PC-9 (cell line): ENCODE measurements around the gene RARB. TPM values are rescaled to one million over a fixed set of nuclear protein-coding genes. Genes with fewer than 3 reads are reported as not detected.

Source experiments
- BruUV-seq: library from RNA; stranded (reverse); fragments of 400-500 nt; replicated peaks from 2 replicates; lab custom pipeline; 2021; lab: Mats Ljungman, UMichigan
- CTCF ChIA-PET: fragments of 300-600 bp; sonication (Branson Sonifier 250); formaldehyde crosslinking; loops from one replicate; lab custom pipeline; 2022; ENCODE audit warnings: antibody characterized with exemption; lab: Charles Lee
- POLR2A ChIA-PET: fragments of 300-600 bp; sonication (Branson Sonifier 250); formaldehyde crosslinking; loops from one replicate; lab custom pipeline; 2022; ENCODE audit warnings: antibody characterized with exemption; ENCODE audit not compliant: unreplicated experiment; lab: Charles Lee
- DNase-seq, 2 experiments: peaks; one replicate each; pipeline versions ENCODE4 v3.0.0 to v3.0.0-alpha.2; 2015 to 2022; ENCODE audit warnings: mixed read lengths in 1 of 2
- H2AFZ ChIP-seq: fragments of 200-600 bp; sonication (generic); 2 replicates; pipeline ENCODE4 v1.8.1; 2017; ENCODE audit warnings: antibody characterized with exemption
- H3F3A ChIP-seq: fragments of 200-600 bp; sonication (generic); 2 replicates; pipeline ENCODE4 v1.8.1; 2017; ENCODE audit warnings: antibody characterized with exemption, mild to moderate bottlenecking, low read depth; ENCODE audit not compliant: insufficient read depth
- H3K27ac ChIP-seq: fragments of 200-600 bp; sonication (generic); 2 replicates; pipeline ENCODE4 v1.6.1; 2016; ENCODE audit warnings: mixed run types
- H3K27me3 ChIP-seq: fragments of 200-600 bp; sonication (generic); 2 replicates; pipeline ENCODE4 v1.6.1; 2016; ENCODE audit warnings: low read depth, mixed run types; ENCODE audit not compliant: insufficient read depth
- H3K36me3 ChIP-seq: fragments of 200-600 bp; sonication (generic); 2 replicates; pipeline ENCODE4 v1.6.1; 2016; ENCODE audit warnings: low read depth, mixed run types
- H3K4me1 ChIP-seq: fragments of 200-600 bp; sonication (generic); replicated peaks from 2 replicates; pipeline ENCODE4 v1.6.1; 2016; ENCODE audit warnings: mixed run types; ENCODE audit not compliant: insufficient read depth
- H3K4me2 ChIP-seq: fragments of 200-600 bp; sonication (generic); 2 replicates; pipeline ENCODE4 v1.6.1; 2017; ENCODE audit warnings: mixed run types
- H3K4me3 ChIP-seq: fragments of 200-600 bp; sonication (generic); 2 replicates; pipeline ENCODE4 v1.6.1; 2016; ENCODE audit warnings: mixed run types
- H3K79me2 ChIP-seq: fragments of 200-600 bp; sonication (generic); 2 replicates; pipeline ENCODE4 v1.6.1; 2017; ENCODE audit warnings: low read depth, mixed run types
- H3K9me2 ChIP-seq: fragments of 200-600 bp; sonication (generic); 2 replicates; pipeline ENCODE4 v1.8.1; 2017; ENCODE audit warnings: mild to moderate bottlenecking; ENCODE audit not compliant: insufficient read depth
- H3K9me3 ChIP-seq: fragments of 200-600 bp; sonication (generic); 2 replicates; pipeline ENCODE4 v1.8.1; 2016; ENCODE audit warnings: low read depth; ENCODE audit not compliant: insufficient read depth
- H4K20me1 ChIP-seq: fragments of 200-600 bp; sonication (generic); 2 replicates; pipeline ENCODE4 v1.8.1; 2017; ENCODE audit not compliant: insufficient read depth
- EZH2 ChIP-seq: fragments of 200-600 bp; sonication (generic); IDR thresholded peaks from 2 replicates; pipeline ENCODE4 v1.8.0; 2017; ENCODE audit warnings: antibody characterized with exemption, low read depth
- intact Hi-C: fragments of 100-400 bp; cut with micrococcal nuclease; formaldehyde crosslinking; loops from one replicate; pipeline ENCODE4 v1.10.0; 2022; ENCODE audit not compliant: unreplicated experiment
- total RNA-seq: library from RNA; stranded (reverse); gene quantifications from 2 replicates; pipeline ENCODE4 v1.2.3, GENCODE V29; 2021
- TF ChIP-seq, protein P1 (sequence below): fragments of 200-600 bp; sonication (generic); conservative IDR thresholded peaks from 2 replicates; pipeline ENCODE4 v1.6.1; 2017; ENCODE audit warnings: mixed run types, antibody characterized with exemption, mild to moderate bottlenecking, moderate library complexity

Gene RARB
- total RNA-seq, 1 experiment from 2014 or later = 1.0 TPM

GRCh38 chr3:25447285-25447684 lies 19.2 kb downstream of the RARB start:
- H2AFZ ChIP-seq = no peak overlapping the region
- H3F3A ChIP-seq = no peaks in the 10 kb centered on the region
- no peak overlapping the region for H3K27ac ChIP-seq
- no peak for TF ChIP-seq EZH2
- TF ChIP-seq, protein P1, sequence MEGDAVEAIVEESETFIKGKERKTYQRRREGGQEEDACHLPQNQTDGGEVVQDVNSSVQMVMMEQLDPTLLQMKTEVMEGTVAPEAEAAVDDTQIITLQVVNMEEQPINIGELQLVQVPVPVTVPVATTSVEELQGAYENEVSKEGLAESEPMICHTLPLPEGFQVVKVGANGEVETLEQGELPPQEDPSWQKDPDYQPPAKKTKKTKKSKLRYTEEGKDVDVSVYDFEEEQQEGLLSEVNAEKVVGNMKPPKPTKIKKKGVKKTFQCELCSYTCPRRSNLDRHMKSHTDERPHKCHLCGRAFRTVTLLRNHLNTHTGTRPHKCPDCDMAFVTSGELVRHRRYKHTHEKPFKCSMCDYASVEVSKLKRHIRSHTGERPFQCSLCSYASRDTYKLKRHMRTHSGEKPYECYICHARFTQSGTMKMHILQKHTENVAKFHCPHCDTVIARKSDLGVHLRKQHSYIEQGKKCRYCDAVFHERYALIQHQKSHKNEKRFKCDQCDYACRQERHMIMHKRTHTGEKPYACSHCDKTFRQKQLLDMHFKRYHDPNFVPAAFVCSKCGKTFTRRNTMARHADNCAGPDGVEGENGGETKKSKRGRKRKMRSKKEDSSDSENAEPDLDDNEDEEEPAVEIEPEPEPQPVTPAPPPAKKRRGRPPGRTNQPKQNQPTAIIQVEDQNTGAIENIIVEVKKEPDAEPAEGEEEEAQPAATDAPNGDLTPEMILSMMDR = no peak
- no peak for DNase-seq
- ChIA-PET POLR2A (no interaction called here), CTCF (no interaction called here)
- intact Hi-C loops = no loop called here
- no peaks in the 10 kb centered on the region for H4K20me1 ChIP-seq
- no peak overlapping the region for H3K4me3 ChIP-seq
- H3K36me3 ChIP-seq = no peaks in the 10 kb centered on the region
- no peak overlapping the region for H3K4me2 ChIP-seq
- H3K9me2 ChIP-seq = no peaks in the 10 kb centered on the region
- H3K9me3 ChIP-seq = no peaks in the 10 kb centered on the region
- no TSS peak for BruUV-seq
- H3K79me2 ChIP-seq = no peaks in the 10 kb centered on the region
- no peaks in the 10 kb centered on the region for H3K4me1 ChIP-seq
- no peaks in the 10 kb centered on the region for H3K27me3 ChIP-seq

DNA sequence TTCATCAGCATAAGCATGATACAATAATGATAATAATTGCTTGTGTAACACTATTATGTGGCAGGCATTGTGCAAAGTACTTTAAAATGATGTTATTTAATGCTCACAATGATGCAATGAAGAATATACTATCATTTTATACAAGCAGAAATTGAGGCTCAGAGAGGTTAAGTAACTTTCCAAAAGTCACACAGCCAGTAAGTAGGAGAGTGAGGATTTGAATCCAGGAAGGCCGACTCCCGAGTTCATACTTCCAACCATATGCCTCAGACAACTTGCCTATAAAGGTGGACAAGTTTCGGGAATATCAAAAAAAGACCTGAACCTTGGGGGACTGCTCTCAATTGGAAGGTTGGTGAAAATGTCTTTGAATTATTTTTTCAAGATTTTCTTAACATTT lies 19.9 kb downstream of the RARB start:
- no peaks in the 10 kb centered on the region for H3K27me3 ChIP-seq
- H3F3A ChIP-seq = no peaks in the 10 kb centered on the region
- no peaks in the 10 kb centered on the region for H3K36me3 ChIP-seq
- no peaks in the 10 kb centered on the region for H4K20me1 ChIP-seq
- no TSS peak for BruUV-seq
- no peaks in the 10 kb centered on the region for H3K9me2 ChIP-seq
- no peak overlapping the region for H2AFZ ChIP-seq
- POLR2A ChIA-PET = no interaction called here
- no peaks in the 10 kb centered on the region for H3K9me3 ChIP-seq
- no peak overlapping the region for H3K4me3 ChIP-seq
- no peaks in the 10 kb centered on the region for H3K79me2 ChIP-seq
- intact Hi-C loops = no loop called here
- no peak overlapping the region for H3K27ac ChIP-seq
- CTCF ChIA-PET = no interaction called here
- DNase-seq = no peak
- H3K4me1 ChIP-seq = no peaks in the 10 kb centered on the region
- no peak for TF ChIP-seq EZH2
- TF ChIP-seq, protein P1 = no peak
- no peak overlapping the region for H3K4me2 ChIP-seq

DNA sequence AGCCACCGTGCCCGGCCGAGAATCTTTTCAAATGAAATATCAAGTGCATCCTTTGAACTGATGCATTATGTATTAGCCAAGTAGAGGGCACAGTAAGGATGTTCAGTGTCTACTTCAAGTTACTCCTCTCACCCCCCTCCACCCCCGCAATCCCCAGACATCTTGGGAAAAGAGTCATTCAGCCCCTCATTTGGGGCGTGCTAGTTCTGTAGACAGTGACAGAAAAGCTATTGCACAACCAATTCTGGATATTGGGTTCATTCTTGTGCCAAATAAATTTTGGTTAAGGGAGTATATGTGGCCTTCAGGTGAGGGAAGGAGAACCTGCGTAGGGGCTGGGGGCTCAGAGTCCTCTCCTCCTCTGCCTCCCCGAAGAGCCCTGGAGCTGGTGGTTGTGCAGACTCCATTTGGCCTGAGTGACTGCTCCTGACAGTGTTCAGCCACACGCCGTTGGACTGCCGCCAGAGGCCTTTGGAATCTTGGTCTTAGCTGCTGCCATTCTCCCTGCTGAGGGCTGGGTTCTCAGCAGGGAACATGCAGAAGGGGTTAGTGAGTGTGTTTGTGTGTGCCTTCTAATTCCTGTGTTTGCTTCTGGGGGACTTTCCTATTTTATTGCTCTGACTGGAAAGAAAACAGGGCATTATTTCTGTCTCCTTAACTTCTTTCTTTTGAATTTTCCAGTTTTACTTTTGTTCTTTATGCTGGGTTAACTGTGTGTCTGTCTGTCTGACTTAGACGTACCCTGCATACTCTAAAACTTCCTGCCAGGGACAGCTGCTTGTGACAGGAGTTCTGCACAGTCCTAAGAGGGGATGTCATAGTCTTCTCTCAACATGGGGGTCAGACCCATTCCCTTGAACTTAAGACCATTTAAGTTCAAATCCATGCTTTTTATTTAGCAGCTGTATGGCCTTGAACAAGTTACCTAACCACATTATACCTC lies 21.0 kb downstream of the RARB start:
- CTCF ChIA-PET = interaction anchor here (0.5 kb wide), 1 partner anchor 19 kb away, joined by 7 read pairs; no protein-coding TSS in a partner anchor
- Histone ChIP-seq H3K4me1 (peaks cover 6% of the 10 kb centered on the region), H3K9me3 (no peaks in the 10 kb centered on the region), H3K9me2 (no peaks in the 10 kb centered on the region), H2AFZ (no peak overlapping the region), H3K27me3 (no peaks in the 10 kb centered on the region), H3F3A (no peaks in the 10 kb centered on the region), H3K4me3 (no peak overlapping the region), H4K20me1 (no peaks in the 10 kb centered on the region), H3K27ac (no peak overlapping the region), H3K79me2 (no peaks in the 10 kb centered on the region), H3K36me3 (no peaks in the 10 kb centered on the region), H3K4me2 (no peak overlapping the region)
- intact Hi-C loops = no loop called here
- BruUV-seq = no TSS peak
- TF ChIP-seq, protein P1 = no peak
- TF ChIP-seq EZH2 = no peak
- peak in 1 of 2 experiments; percentile 60 for DNase-seq
- POLR2A ChIA-PET = no interaction called here
